ENCODE measurements around the gene IGFLR1.

GRCh38 chr19:35782589-35782988, 40.3 kb upstream of the IGFLR1 start:
- no peak for TF ChIP-seq CTCF (IDR thresholded peaks at IDR 0.05)
- TF ChIP-seq POLR2A (IDR thresholded peaks at IDR 0.05) = no peak
